CD4-positive, alpha-beta T cell treated with Interleukin-21 for 1 hour (primary cell): ENCODE results near the gene CHCHD6.

Experiments used
- DNase-seq: peaks from one replicate; pipeline ENCODE4 v3.0.0-alpha.2; 2020

CHCHD6 gene

GRCh38 chr3:126926684-126927400, 222.8 kb downstream of the CHCHD6 start:
- no peak for DNase-seq

- DNase-seq, result no peak
Observed at GRCh38 chr3:126927401-126927750, 223.3 kb downstream of the CHCHD6 start.

GRCh38 chr3:126927846-126928245, 223.8 kb downstream of the CHCHD6 start:
- no peak for DNase-seq

GRCh38 chr3:126928921-126929474, 225.0 kb downstream of the CHCHD6 start:
- no peak for DNase-seq

- no peak for DNase-seq
Observed at GRCh38 chr3:126930936-126931600, 227.0 kb downstream of the CHCHD6 start.

GRCh38 chr3:126931806-126932187, 227.8 kb downstream of the CHCHD6 start:
- DNase-seq, result no peak

GRCh38 chr3:126932188-126932931, 228.3 kb downstream of the CHCHD6 start:
- no peak for DNase-seq

- DNase-seq, result no peak
Observed at GRCh38 chr3:126934031-126934531, 230.0 kb downstream of the CHCHD6 start.

GRCh38 chr3:126934991-126935390, 231.0 kb downstream of the CHCHD6 start:
- no peak for DNase-seq

GRCh38 chr3:126935756-126936509, 231.9 kb downstream of the CHCHD6 start:
- DNase-seq, result no peak

- DNase-seq, result no peak
Observed at GRCh38 chr3:126936853-126937425, 232.9 kb downstream of the CHCHD6 start.

- no peak for DNase-seq
Observed at GRCh38 chr3:126937533-126937932, 233.5 kb downstream of the CHCHD6 start.

- DNase-seq, result no peak
Observed at GRCh38 chr3:126937973-126938372, 233.9 kb downstream of the CHCHD6 start.

- no peak for DNase-seq
Observed at GRCh38 chr3:126938520-126939337, 234.7 kb downstream of the CHCHD6 start.

- no peak for DNase-seq
Observed at GRCh38 chr3:126939338-126939718, 235.3 kb downstream of the CHCHD6 start.

GRCh38 chr3:126939733-126940132, 235.7 kb downstream of the CHCHD6 start:
- DNase-seq, result no peak

- DNase-seq, result no peak
Observed at GRCh38 chr3:126941721-126942270, 237.8 kb downstream of the CHCHD6 start.

GRCh38 chr3:126944089-126944965, 240.3 kb downstream of the CHCHD6 start:
- no peak for DNase-seq

GRCh38 chr3:126945171-126945721, 241.2 kb downstream of the CHCHD6 start:
- DNase-seq, result no peak

GRCh38 chr3:126945891-126946290, 241.9 kb downstream of the CHCHD6 start:
- no peak for DNase-seq
